Mesenchymal stem cell (in vitro differentiated cells and primary cell): ENCODE measurements around the gene SPAG6.
A peak's percentile ranks its signal among the peaks of the same experiment; 100 is the strongest.

ENCODE experiments used
- DNase-seq: peaks from one replicate; pipeline ENCODE4 v3.0.0-alpha.2; 2013
- H2AFZ ChIP-seq: one replicate; pipeline ENCODE4 v1.6.1; 2013; ENCODE audit warnings: low read depth, mild to moderate bottlenecking, control low read depth, inconsistent platforms, low read length, moderate library complexity
- H2AK5ac ChIP-seq: 2 replicates; pipeline ENCODE4 v1.6.1; 2013; ENCODE audit warnings: low read length, moderate library complexity, mild to moderate bottlenecking, inconsistent platforms; ENCODE audit not compliant: severe bottlenecking
- H2BK120ac ChIP-seq: one replicate; pipeline ENCODE4 v1.6.1; 2013; ENCODE audit warnings: low read depth, mild to moderate bottlenecking, inconsistent platforms, low read length, moderate library complexity
- H2BK12ac ChIP-seq, 2 experiments: one replicate each; pipeline ENCODE4 v1.6.1; 2013; ENCODE audit warnings: inconsistent platforms in 2 of 2, low read length in 2 of 2, mild to moderate bottlenecking in 2 of 2, moderate library complexity in 2 of 2, control low read depth in 1 of 2
- H2BK15ac ChIP-seq: one replicate; pipeline ENCODE4 v1.6.1; 2013; ENCODE audit warnings: mild to moderate bottlenecking, low read depth, inconsistent platforms; ENCODE audit not compliant: poor library complexity, severe bottlenecking
- H2BK5ac ChIP-seq: 2 replicates; pipeline ENCODE4 v1.6.1; 2013; ENCODE audit warnings: low read depth, mild to moderate bottlenecking, low read length, control low read depth, inconsistent platforms; ENCODE audit not compliant: poor library complexity, severe bottlenecking
- H3K14ac ChIP-seq, 2 experiments: one replicate each; pipeline ENCODE4 v1.6.1; 2013; ENCODE audit warnings: inconsistent platforms in 2 of 2, low read length in 2 of 2, control low read depth in 1 of 2, mild to moderate bottlenecking in 1 of 2, moderate library complexity in 1 of 2
- H3K18ac ChIP-seq, 2 experiments: one replicate each; pipeline ENCODE4 v1.6.1; 2013; ENCODE audit warnings: inconsistent platforms in 2 of 2, low read length in 2 of 2, control low read depth in 1 of 2, low read depth in 1 of 2, mild to moderate bottlenecking in 1 of 2
- H3K23ac ChIP-seq, 2 experiments: one replicate each; pipeline ENCODE4 v1.6.1; 2013; ENCODE audit warnings: inconsistent platforms in 2 of 2, low read length in 2 of 2, mild to moderate bottlenecking in 2 of 2, moderate library complexity in 2 of 2, control low read depth in 1 of 2
- H3K27ac ChIP-seq: 2 replicates; pipeline ENCODE4 v1.5.1; 2013; ENCODE audit warnings: mild to moderate bottlenecking, moderate library complexity, low read length, control low read depth, inconsistent platforms; ENCODE audit not compliant: poor library complexity, severe bottlenecking
- H3K27me3 ChIP-seq, 2 experiments: 2 replicates each; pipeline versions ENCODE4 v1.6.1 to v1.7.0; 2013; ENCODE audit warnings: low read length in 2 of 2, mild to moderate bottlenecking in 2 of 2, moderate library complexity in 2 of 2, control low read depth in 1 of 2, inconsistent platforms in 1 of 2; ENCODE audit not compliant: control insufficient read depth in 1 of 2, insufficient read depth in 1 of 2
- H3K36me3 ChIP-seq, 2 experiments: 2 replicates each; pipeline versions ENCODE4 v1.6.1 to v1.7.0; 2013; ENCODE audit warnings: low read length in 2 of 2, control low read depth in 1 of 2, inconsistent platforms in 1 of 2, low read depth in 1 of 2, mild to moderate bottlenecking in 1 of 2; ENCODE audit not compliant: insufficient read depth in 2 of 2, control insufficient read depth in 1 of 2
- H3K4ac ChIP-seq, 2 experiments: one replicate each; pipeline ENCODE4 v1.6.1; 2013; ENCODE audit warnings: inconsistent platforms in 2 of 2, low read length in 2 of 2, mild to moderate bottlenecking in 2 of 2, moderate library complexity in 2 of 2, control low read depth in 1 of 2, low read depth in 1 of 2
- H3K4me1 ChIP-seq: 2 replicates; pipeline ENCODE4 v1.6.1; 2013; ENCODE audit warnings: low read depth, low read length, control low read depth; ENCODE audit not compliant: control insufficient read depth, insufficient read depth
- H3K4me2 ChIP-seq: 2 replicates; pipeline ENCODE4 v1.6.1; 2013; ENCODE audit warnings: low read length, mild to moderate bottlenecking, inconsistent platforms; ENCODE audit not compliant: poor library complexity, severe bottlenecking
- H3K4me3 ChIP-seq, 2 experiments: 2 replicates each; pipeline versions ENCODE4 v1.5.1 to v1.7.0; 2013; ENCODE audit warnings: low read length in 2 of 2, mild to moderate bottlenecking in 2 of 2, control low read depth in 1 of 2, low read depth in 1 of 2; ENCODE audit not compliant: insufficient read depth in 1 of 2
- H3K79me1 ChIP-seq: replicated peaks from 2 replicates; pipeline ENCODE4 v1.6.1; 2013; ENCODE audit warnings: mild to moderate bottlenecking, control low read depth, low read length, inconsistent platforms; ENCODE audit not compliant: poor library complexity, severe bottlenecking
- H3K9ac ChIP-seq: 2 replicates; pipeline ENCODE4 v1.7.0; 2013; ENCODE audit warnings: mild to moderate bottlenecking, low read length, moderate library complexity
- H3K9me3 ChIP-seq: 2 replicates; pipeline ENCODE4 v1.7.0; 2013; ENCODE audit warnings: mild to moderate bottlenecking, low read length; ENCODE audit not compliant: control insufficient read depth
- H4K8ac ChIP-seq: one replicate; pipeline ENCODE4 v1.6.1; 2013; ENCODE audit warnings: inconsistent platforms, mild to moderate bottlenecking, low read length, moderate library complexity
- H4K91ac ChIP-seq: one replicate; pipeline ENCODE4 v1.6.1; 2013; ENCODE audit warnings: mild to moderate bottlenecking, low read length, inconsistent platforms
- WGBS: methylation state at CpG from one replicate; pipeline ENCODE4 v1.1.7; 2013; ENCODE audit warnings: mixed read lengths; 5-methylcytosine and 5-hydroxymethylcytosine counted together

SPAG6 gene

GRCh38 chr10:22340329-22341189 is 4.7 kb upstream of the SPAG6 start:
- Histone ChIP-seq H3K4me1 (peaks cover 21% of the 10 kb centered on the region), H2AFZ (peak overlapping the region; percentile 73), H3K23ac (no peak overlapping the region), H4K8ac (peak overlapping the region; percentile 98), H3K14ac (peak overlapping the region in 1 of 2 experiments; percentile 62), H2BK5ac (peak overlapping the region; percentile 78), H3K27ac (peak overlapping the region; percentile 71), H2BK120ac (peak overlapping the region; percentile 81), H3K18ac (peak overlapping the region; percentile 95 to 96), H3K9me3 (peaks cover 4% of the 10 kb centered on the region), H3K36me3 (no peaks in the 10 kb centered on the region), H3K4me2 (peak overlapping the region; percentile 85), H3K4ac (peak overlapping the region; percentile 58 to 88), H2AK5ac (no peak overlapping the region), H3K4me3 (peak overlapping the region; percentile 79), H4K91ac (peak overlapping the region; percentile 62), H3K27me3 (peaks cover 67 to 85% of the 10 kb centered on the region in 2 experiments), H2BK15ac (peak overlapping the region; percentile 100), H3K9ac (peak overlapping the region; percentile 95), H2BK12ac (no peak overlapping the region), H3K79me1 (no peaks in the 10 kb centered on the region)
- DNase-seq: peak; percentile 87
- WGBS: 1% methylated on average over 88 of the region's 98 CpGs

- Histone ChIP-seq H2BK120ac (peak overlapping the region; percentile 81), H3K4me1 (peaks cover 16% of the 10 kb centered on the region), H3K18ac (peak overlapping the region in 1 of 2 experiments; percentile 96), H3K4ac (no peak overlapping the region), H3K4me2 (peak overlapping the region; percentile 85), H4K8ac (peak overlapping the region; percentile 98), H3K14ac (peak overlapping the region in 1 of 2 experiments; percentile 8), H3K9me3 (peaks cover 4% of the 10 kb centered on the region), H2BK15ac (peak overlapping the region; percentile 100), H3K27me3 (peaks cover 67 to 85% of the 10 kb centered on the region in 2 experiments), H3K9ac (peak overlapping the region; percentile 95), H3K27ac (no peak overlapping the region), H2BK12ac (no peak overlapping the region), H3K4me3 (peak overlapping the region; percentile 79), H2AK5ac (no peak overlapping the region), H3K79me1 (no peaks in the 10 kb centered on the region), H2AFZ (no peak overlapping the region), H2BK5ac (no peak overlapping the region), H3K23ac (peak overlapping the region in 1 of 2 experiments; percentile 93), H3K36me3 (no peaks in the 10 kb centered on the region), H4K91ac (no peak overlapping the region)
- peak; percentile 52 for DNase-seq
- WGBS: 1% methylated on average over 34 of the region's 40 CpGs
Measured at GRCh38 chr10:22341190-22341925, 3.9 kb upstream of the SPAG6 start.

DNA sequence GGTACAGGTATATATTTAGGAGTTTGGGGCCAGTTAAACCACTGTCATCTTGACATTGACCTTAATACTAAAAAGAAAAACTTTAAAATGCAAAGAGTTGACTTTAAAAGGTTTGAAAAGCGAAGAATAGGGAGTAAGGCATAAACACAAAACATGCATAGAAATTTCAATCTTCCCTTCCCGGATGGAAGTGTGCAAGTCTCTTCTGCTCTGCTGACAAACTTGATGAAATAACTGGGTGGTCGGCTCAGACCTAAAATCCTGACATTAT is 3.4 kb upstream of the SPAG6 start:
- Histone ChIP-seq H3K4ac (no peak overlapping the region), H4K8ac (no peak overlapping the region), H2AK5ac (no peak overlapping the region), H3K27me3 (peaks cover 65 to 85% of the 10 kb centered on the region in 2 experiments), H2BK15ac (no peak overlapping the region), H3K9me3 (peaks cover 4% of the 10 kb centered on the region), H3K4me1 (peaks cover 11% of the 10 kb centered on the region), H2BK5ac (no peak overlapping the region), H4K91ac (no peak overlapping the region), H2AFZ (no peak overlapping the region), H3K14ac (no peak overlapping the region), H3K4me2 (no peak overlapping the region), H2BK12ac (no peak overlapping the region), H3K9ac (no peak overlapping the region), H3K27ac (no peak overlapping the region), H3K23ac (no peak overlapping the region), H3K18ac (no peak overlapping the region), H3K36me3 (no peaks in the 10 kb centered on the region), H3K79me1 (no peaks in the 10 kb centered on the region), H2BK120ac (no peak overlapping the region), H3K4me3 (peak overlapping the region in 1 of 2 experiments; percentile 79)
- DNase-seq: no peak
- 17% methylated on average over 1 of the region's 3 CpGs for WGBS

DNA sequence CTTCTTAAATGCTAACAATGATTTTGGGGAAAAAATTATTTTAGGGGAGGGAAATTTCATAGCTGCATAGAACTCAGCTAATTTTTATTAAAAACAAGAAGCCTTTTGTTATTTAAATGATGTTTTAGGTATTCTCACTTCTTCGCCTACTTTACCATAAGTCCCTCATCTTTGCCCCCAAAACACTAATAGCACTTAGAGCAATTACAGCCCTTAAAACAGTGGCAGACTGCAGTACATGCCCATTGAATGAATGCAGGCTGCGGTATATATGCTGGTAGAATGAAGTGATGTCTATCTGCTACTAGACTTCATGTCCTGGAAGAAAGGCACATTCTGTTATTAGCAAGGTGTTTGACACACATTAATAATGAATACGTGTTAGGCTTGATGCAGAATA is 2.9 kb upstream of the SPAG6 start:
- Histone ChIP-seq H3K23ac (peak overlapping the region in 1 of 2 experiments; percentile 69), H4K91ac (no peak overlapping the region), H3K18ac (no peak overlapping the region), H3K4me1 (peaks cover 10% of the 10 kb centered on the region), H3K9ac (no peak overlapping the region), H3K4ac (no peak overlapping the region), H2BK12ac (no peak overlapping the region), H4K8ac (no peak overlapping the region), H2BK15ac (no peak overlapping the region), H3K9me3 (peaks cover 4% of the 10 kb centered on the region), H2BK120ac (no peak overlapping the region), H3K4me2 (no peak overlapping the region), H3K79me1 (no peaks in the 10 kb centered on the region), H3K27ac (no peak overlapping the region), H2AK5ac (no peak overlapping the region), H3K14ac (no peak overlapping the region), H3K27me3 (peaks cover 62 to 85% of the 10 kb centered on the region in 2 experiments), H2BK5ac (no peak overlapping the region), H3K4me3 (no peak overlapping the region), H3K36me3 (no peaks in the 10 kb centered on the region), H2AFZ (no peak overlapping the region)
- WGBS: 0% methylated on average over 1 of the region's 3 CpGs
- DNase-seq: no peak
